Choroid plexus epithelial cell (primary cell): ENCODE measurements around the gene C6orf58.

Source experiments
- DNase-seq: peaks from one replicate; pipeline ENCODE4 v3.0.0-alpha.2; 2010; ENCODE audit warnings: low read depth
- H3K4me3 ChIP-seq: 2 replicates; pipeline ENCODE4 v1.5.1; 2011; ENCODE audit warnings: low read depth, mild to moderate bottlenecking, control low read depth, low read length, moderate library complexity
- CTCF ChIP-seq: conservative IDR thresholded peaks from 2 replicates; pipeline ENCODE4 v1.5.1; 2011; ENCODE audit warnings: low read depth, mild to moderate bottlenecking, control low read depth, inconsistent platforms, low read length, moderate library complexity

The C6orf58 gene

DNA sequence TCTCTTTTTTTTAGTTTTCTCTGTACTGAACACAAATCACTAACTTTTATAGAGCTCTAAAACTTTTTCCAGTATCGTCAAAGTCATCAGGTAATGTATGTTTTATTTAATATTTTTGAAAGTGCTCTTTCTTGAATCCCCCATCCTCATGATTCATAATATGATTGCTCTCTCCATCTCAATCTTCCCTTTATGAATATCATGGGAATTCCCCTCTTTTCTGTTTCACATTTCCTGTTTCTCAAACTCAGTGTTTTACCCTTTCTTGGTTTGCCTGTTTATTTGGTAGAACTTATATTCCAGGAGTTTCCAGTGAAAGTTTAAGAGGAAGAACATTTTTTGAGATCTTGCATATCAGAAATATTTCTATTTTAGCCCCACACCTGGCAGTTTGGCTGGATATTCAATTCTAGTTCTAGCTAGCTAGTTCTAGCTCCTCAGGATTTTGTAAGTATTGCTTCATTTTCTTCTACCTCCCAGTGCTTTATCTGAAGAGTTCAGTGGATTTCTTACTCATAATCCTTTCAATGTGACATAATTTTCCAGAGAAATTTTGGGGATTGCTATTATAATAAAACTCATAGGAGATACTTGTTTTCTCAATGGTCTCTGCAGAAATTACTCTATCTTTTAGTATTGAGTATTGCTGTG, 6.1 kb upstream of the C6orf58 start:
- peak; percentile 41 for DNase-seq
- TF ChIP-seq CTCF = no peak
- H3K4me3 ChIP-seq = no peak overlapping the region

GRCh38 chr6:127578900-127579299, 1.9 kb downstream of the C6orf58 start:
- TF ChIP-seq CTCF = no peak
- no peak for DNase-seq

DNA sequence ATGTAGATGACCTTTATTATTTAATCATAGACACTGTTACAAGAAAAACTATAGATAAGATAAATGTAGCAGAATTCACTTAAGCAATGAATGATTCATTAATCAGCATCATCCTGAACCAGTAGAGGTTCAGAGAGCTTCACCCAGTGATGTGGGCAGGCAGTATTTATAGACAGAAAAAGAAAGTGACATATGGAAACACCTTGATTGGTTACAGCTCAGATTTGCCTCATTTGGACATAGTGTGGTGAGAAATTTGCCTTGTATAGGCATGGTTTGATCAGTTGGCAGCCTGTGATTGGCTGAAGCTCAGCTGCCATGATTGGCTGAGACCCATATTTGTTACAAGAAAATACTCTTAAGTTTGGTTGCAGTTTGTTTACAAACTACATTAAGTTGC, 4.6 kb downstream of the C6orf58 start:
- no peak overlapping the region for H3K4me3 ChIP-seq
- TF ChIP-seq CTCF = no peak
- DNase-seq = no peak

More at GRCh38 chr6:127578900-127579299, 1.9 kb downstream of the C6orf58 start:
- no peak overlapping the region for H3K4me3 ChIP-seq

- no peak for TF ChIP-seq CTCF
- H3K4me3 ChIP-seq = no peak overlapping the region
- peak; percentile 80 for DNase-seq
Measured at GRCh38 chr6:127582777-127583462, 5.9 kb downstream of the C6orf58 start.

DNA sequence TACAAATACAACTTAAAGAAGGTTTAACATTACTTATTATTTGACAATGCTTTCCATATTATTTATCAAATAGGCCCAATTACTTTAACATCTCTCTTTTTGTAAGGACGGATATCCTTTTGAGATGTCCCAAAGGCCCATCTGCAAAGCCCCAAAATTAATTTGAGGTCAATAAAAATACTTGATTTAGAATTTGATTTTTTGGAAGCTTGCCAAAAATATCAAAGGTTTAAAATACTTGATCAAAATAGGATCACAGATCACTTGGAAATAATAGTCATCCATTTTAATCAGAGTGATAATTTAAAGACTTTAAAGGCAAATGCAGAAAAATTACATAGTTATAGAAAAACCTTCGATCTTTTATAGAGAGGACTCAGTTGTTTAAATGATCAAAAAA, 8.1 kb downstream of the C6orf58 start:
- H3K4me3 ChIP-seq = no peak overlapping the region
- DNase-seq = no peak
- TF ChIP-seq CTCF = no peak

DNA sequence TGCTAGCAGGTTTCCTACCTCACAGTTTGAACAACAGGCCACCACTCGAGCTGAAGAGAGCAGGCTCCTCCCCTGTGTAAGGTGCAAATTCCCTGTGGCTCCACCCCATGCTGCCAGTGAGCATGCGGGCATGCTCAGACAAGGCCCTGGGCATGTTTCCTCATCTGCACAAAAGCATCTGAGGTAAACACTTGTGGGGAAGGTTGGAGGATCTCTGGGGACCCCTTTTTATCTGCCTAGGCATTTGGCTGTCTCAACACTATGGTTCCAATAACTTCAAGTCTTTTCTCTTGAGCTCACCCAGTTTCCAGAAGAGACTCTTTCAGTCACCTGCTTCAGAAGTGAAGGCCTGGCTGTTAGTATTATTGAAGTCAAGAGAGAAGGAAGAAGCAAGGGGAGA, 9.4 kb downstream of the C6orf58 start:
- DNase-seq = no peak
- TF ChIP-seq CTCF = no peak
- no peak overlapping the region for H3K4me3 ChIP-seq

- H3K4me3 ChIP-seq = no peak overlapping the region
- TF ChIP-seq CTCF = no peak
- no peak for DNase-seq
Measured at GRCh38 chr6:127587875-127588274, 10.9 kb downstream of the C6orf58 start.
